Heart right ventricle (tissue), 16 donors: ENCODE measurements around the gene CRLF2. TPM values are rescaled to one million over a fixed set of nuclear protein-coding genes. Genes with fewer than 3 reads are reported as not detected.

Experiments used
- ATAC-seq, 8 donors: fragments of 200-7000 bp; cut with Tn5 transposase; one replicate each; pipeline ENCODE4 v1.9.1; 2020; ENCODE audit warnings: mild to moderate bottlenecking in 8 of 8, moderate library complexity in 8 of 8, moderate number of reproducible peaks in 1 of 8
- DNase-seq, 2 donors: peaks; one replicate each; pipeline ENCODE4 v3.0.0-alpha.2; 2020
- H3K27ac ChIP-seq, 10 donors: fragments of 200-600 bp; sonication (generic) in 2 of 10; one replicate each; pipeline versions ENCODE4 v1.5.0 to v1.8.0; 2020 to 2022; ENCODE audit warnings: mild to moderate bottlenecking in 3 of 10
- H3K27me3 ChIP-seq, 7 donors: fragments of 200-600 bp; one replicate each; pipeline ENCODE4 v1.8.0; 2021 to 2022; ENCODE audit warnings: mild to moderate bottlenecking in 2 of 7
- H3K36me3 ChIP-seq, 9 donors: fragments of 200-600 bp; sonication (generic) in 1 of 9; one replicate each; pipeline versions ENCODE4 v1.5.0 to v1.8.0; 2020 to 2022; ENCODE audit warnings: mild to moderate bottlenecking in 2 of 9
- H3K4me1 ChIP-seq, 9 donors: fragments of 200-600 bp; sonication (generic) in 1 of 9; one replicate each; pipeline versions ENCODE4 v1.5.0 to v1.8.0; 2020 to 2022; ENCODE audit warnings: mild to moderate bottlenecking in 4 of 9
- H3K4me3 ChIP-seq, 10 donors: fragments of 200-600 bp; sonication (generic) in 2 of 10; one replicate each; pipeline versions ENCODE4 v1.5.0 to v1.8.0; 2020 to 2022; ENCODE audit warnings: mild to moderate bottlenecking in 7 of 10, moderate library complexity in 2 of 10
- H3K9me3 ChIP-seq, 11 donors: fragments of 200-600 bp in 10 of 11; sonication (generic) in 2 of 11; one replicate each; pipeline versions ENCODE4 v1.5.0 to v1.8.0; 2013 to 2022; ENCODE audit warnings: mild to moderate bottlenecking in 2 of 11, control low read depth in 1 of 11, moderate library complexity in 1 of 11
- WGBS, 2 donors: extraction: QIAGEN DNeasy Blood & Tissue Kit; methylation state at CpG; one replicate each; pipeline ENCODE4 v1.1.7; 2013; ENCODE audit warnings: inconsistent platforms in 1 of 2; 5-methylcytosine and 5-hydroxymethylcytosine counted together
- intact Hi-C, 10 donors: fragments of 100-400 bp; cut with DNase I; formaldehyde crosslinking; loops; one replicate each; pipeline versions ENCODE4 v1.11.1 to v1.14.2; 2022
- polyA plus RNA-seq, 2 donors: library from polyadenylated mRNA; stranded (reverse); fragments of 200-250 nt; gene quantifications; one replicate each; pipeline ENCODE4 v1.2.3, GENCODE V29; 2013
- total RNA-seq, 10 donors: library from RNA; stranded (reverse); fragmentation: NEBNext Ultra II Directional in 3 of 10; extraction: Animal tissue kit (Norgen Biotek cat#: 25700) in 3 of 10; gene quantifications; one replicate each; pipeline versions ENCODE4 v1.2.1 to v1.2.4, GENCODE V29; 2021 to 2023
- TF ChIP-seq, protein P1 (sequence below), 9 donors: fragments of 200-600 bp; sonication (generic) in 2 of 9; IDR thresholded peaks; one replicate each; pipeline versions ENCODE4 v1.5.0 to v1.8.0; 2021 to 2022; ENCODE audit warnings: antibody characterized with exemption in 9 of 9, mild to moderate bottlenecking in 5 of 9, moderate library complexity in 1 of 9
- donor health status: Arrhythmogenic right ventricular cardiomyopathy.
- donor health status: ischemic (EF 13 %, LVEDD 7.1; RV severe dilation, severe dysfunction).
- donor health status: healthy with polysubstance abuse.
- donor health status: DM: no; HTN: yes; CAD: no.
- donor health status: DM: no; HTN: no; CAD: no.
- donor health status: ischemic (EF 25% LVEDD 6.9; RV normal size, moderate dysfunction).
- donor health status: ischemic (EF 25% LVEDD 5.7; RV mildly dilated, moderate dysfunction).
- donor health status: healthy.
- donor health status: DM: yes; HTN: yes; CAD: no.
- donor health status: Ischemic cardiomyopathy.
- donor health status: ischemic (EF 35%, LVEDD 5.7; RV mildly dilated, moderate dysfunction).
- donor health status: nonischemic (EF 11% LVEDD 7.7; RV severe dilation, severe dysfunction).
- donor health status: DM: yes; HTN: yes; CAD: no.
- donor health status: PGD.
- donor health status: ischemic (EF 29% LVEDD 5.4; RV normal size, mild dysfunction).
- donor health status: nonischemic (EF 23%, LVEDD 6.1; RV moderate dilation, normal function).

The CRLF2 gene
- total and polyA plus RNA-seq, 12 donors, result 0.07 to 0.51 (median 0.36) TPM; not detected in 7

DNA sequence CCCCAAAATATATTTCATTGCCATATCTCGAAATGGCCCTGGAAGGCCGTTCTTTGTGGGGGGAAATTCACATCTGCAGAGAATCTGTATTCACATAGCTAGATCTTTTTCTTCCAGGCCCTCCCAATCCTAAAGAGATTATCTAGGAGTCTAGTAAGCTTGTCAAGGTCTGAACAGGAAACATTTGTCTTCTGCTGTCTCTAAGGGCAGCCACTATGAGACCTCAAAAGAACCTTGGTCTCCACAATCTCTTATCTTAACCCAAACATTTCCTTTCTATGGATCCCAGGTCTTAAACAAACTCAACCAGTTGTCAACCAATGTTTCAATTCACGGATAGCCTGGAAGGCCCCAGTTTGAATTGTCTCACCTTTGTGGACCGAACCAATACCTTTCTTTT, 45.0 kb downstream of the CRLF2 start:
- 39 to 41% methylated on average over 4 of the region's 4 CpGs for WGBS, 2 donors

DNA sequence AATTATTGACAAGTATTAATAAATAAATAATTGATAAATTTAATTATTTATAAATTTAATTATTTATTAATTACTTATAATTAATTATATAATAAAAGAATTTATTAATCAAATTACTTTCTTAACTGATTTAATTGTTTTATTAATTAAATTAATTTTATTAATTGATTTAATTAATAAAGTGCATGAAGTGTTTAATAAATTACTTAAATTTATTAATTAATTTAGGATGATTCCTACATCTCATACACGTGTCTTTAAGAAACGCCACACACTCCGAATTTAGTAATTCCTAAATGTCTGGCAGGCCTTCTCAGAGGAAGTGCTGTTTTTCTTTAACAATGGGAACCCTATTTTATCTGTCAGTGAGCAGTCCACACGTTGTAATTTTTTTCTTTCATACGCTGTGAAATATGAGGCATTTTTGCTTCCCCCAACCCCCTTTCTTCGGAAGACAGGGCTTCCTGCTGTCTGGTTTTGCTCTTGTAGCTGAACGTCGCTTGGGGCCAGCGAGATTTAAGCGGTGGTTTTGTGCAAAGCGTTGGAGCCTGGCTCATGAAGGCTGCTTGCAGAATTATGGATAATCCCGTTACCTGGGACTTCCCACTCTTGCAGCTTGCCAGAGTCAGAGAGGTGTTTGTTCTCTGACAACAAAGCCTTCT, 46.8 kb downstream of the CRLF2 start:
- no peak overlapping the region for H3K4me3 ChIP-seq
- H3K27ac ChIP-seq, result no peak overlapping the region
- no peaks in the 10 kb centered on the region for H3K36me3 ChIP-seq
- intact Hi-C loops, result no loop called here
- TF ChIP-seq, protein P1, sequence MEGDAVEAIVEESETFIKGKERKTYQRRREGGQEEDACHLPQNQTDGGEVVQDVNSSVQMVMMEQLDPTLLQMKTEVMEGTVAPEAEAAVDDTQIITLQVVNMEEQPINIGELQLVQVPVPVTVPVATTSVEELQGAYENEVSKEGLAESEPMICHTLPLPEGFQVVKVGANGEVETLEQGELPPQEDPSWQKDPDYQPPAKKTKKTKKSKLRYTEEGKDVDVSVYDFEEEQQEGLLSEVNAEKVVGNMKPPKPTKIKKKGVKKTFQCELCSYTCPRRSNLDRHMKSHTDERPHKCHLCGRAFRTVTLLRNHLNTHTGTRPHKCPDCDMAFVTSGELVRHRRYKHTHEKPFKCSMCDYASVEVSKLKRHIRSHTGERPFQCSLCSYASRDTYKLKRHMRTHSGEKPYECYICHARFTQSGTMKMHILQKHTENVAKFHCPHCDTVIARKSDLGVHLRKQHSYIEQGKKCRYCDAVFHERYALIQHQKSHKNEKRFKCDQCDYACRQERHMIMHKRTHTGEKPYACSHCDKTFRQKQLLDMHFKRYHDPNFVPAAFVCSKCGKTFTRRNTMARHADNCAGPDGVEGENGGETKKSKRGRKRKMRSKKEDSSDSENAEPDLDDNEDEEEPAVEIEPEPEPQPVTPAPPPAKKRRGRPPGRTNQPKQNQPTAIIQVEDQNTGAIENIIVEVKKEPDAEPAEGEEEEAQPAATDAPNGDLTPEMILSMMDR (IDR thresholded peaks at IDR 0.05), result no peak
- H3K27me3 ChIP-seq, result peaks cover 0 to 29% (median 11%) of the 10 kb centered on the region in 7 donors
- ATAC-seq, result no peak
- peaks cover 0 to 4% (median 0%) of the 10 kb centered on the region in 9 donors for H3K4me1 ChIP-seq
- WGBS, 2 donors, result 20 to 26% methylated on average over 12 of the region's 12 CpGs
- no peak for DNase-seq
- H3K9me3 ChIP-seq, result no peaks in the 10 kb centered on the region

More for the DNA sequence above, 45.0 kb downstream of the CRLF2 start:
- intact Hi-C loops, result no loop called here
- TF ChIP-seq, protein P1 (IDR thresholded peaks at IDR 0.05), result no peak
- DNase-seq, result no peak
- no peaks in the 10 kb centered on the region for H3K36me3 ChIP-seq
- peaks cover 0 to 27% (median 11%) of the 10 kb centered on the region in 7 donors for H3K27me3 ChIP-seq
- no peak for ATAC-seq
- peaks cover 0 to 4% (median 0%) of the 10 kb centered on the region in 9 donors for H3K4me1 ChIP-seq
- H3K4me3 ChIP-seq, result no peak overlapping the region
- no peak overlapping the region for H3K27ac ChIP-seq
- no peaks in the 10 kb centered on the region for H3K9me3 ChIP-seq

DNA sequence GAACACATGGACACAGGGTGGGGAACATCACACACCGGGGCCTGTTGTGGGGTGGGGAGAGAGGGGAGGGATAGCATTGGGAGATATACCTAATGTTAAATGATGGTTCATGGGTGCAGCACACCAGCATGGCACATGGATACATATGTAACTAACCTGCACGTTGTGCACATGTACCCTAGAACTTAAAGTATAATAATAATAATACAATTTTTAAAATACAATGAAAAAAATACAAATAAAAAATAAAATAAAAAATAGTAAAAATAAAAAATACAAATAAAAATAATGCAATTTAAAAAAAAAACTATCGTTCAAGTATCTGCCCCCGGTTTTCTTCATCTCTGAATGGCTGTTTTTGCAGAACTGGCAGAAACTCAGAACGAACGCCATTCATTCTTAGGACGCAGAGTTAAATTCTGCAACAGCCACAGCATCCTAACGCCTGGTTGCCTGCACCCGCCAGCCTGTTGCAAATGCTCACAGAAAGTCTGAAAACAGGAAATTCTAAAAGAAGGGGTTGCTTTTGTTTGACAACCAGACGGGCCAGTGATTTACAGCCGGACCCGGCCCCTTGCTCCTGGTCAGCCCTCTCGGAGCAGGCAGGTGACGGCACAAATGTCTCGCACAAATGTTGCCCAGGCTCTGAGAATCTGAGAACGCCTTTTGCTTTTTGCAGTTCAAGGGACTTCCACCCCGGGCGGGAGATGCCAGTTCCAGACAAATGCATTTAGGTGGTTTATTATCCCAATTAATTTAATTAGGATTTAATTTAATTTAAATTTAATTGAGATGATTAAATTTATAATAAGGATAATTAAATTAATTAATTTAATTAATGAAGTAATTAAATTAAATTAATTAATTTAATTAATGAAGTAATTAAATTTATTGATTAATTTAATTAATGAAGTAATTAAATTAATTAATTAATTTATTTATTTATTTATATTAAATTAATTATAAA, 47.8 kb downstream of the CRLF2 start:
- ATAC-seq, result no peak
- TF ChIP-seq, protein P1 (IDR thresholded peaks at IDR 0.05), result no peak
- Histone ChIP-seq H3K4me1 (peaks cover 0 to 4% (median 0%) of the 10 kb centered on the region in 9 donors), H3K27ac (no peak overlapping the region), H3K9me3 (no peaks in the 10 kb centered on the region), H3K4me3 (no peak overlapping the region), H3K36me3 (no peaks in the 10 kb centered on the region), H3K27me3 (peaks cover 0 to 27% (median 11%) of the 10 kb centered on the region in 7 donors)
- intact Hi-C loops, result no loop called here
- DNase-seq, result no peak
- WGBS, 2 donors, result 35 to 37% methylated on average over 18 of the region's 18 CpGs

DNA sequence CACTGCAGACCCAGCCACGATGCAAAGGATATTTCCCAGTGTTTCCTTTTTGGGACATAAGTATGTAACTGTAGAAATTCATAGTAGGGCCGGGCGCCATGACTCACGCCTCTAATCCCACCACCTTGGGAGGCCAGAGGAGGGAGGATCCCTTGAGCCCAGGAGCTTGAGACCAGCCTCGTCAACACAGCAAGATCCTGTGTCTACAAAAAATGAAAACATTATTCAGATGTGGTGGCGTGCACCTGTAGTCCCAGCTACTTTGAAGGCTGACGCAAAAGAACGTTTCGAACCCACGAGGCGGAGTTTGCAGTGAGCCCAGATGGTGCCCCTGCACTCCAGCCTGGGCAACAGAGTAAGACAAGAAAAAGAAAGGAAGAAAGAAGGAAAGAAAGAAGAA, 49.2 kb downstream of the CRLF2 start:
- peaks cover 0 to 4% (median 0%) of the 10 kb centered on the region in 9 donors for H3K4me1 ChIP-seq
- intact Hi-C loops, result no loop called here
- no peaks in the 10 kb centered on the region for H3K9me3 ChIP-seq
- TF ChIP-seq, protein P1 (IDR thresholded peaks at IDR 0.05), result no peak
- H3K4me3 ChIP-seq, result no peak overlapping the region
- no peaks in the 10 kb centered on the region for H3K36me3 ChIP-seq
- ATAC-seq, result no peak
- peaks cover 0 to 27% (median 11%) of the 10 kb centered on the region in 7 donors for H3K27me3 ChIP-seq
- no peak overlapping the region for H3K27ac ChIP-seq
- WGBS, 2 donors, result 74 to 80% methylated on average over 11 of the region's 11 CpGs
- no peak for DNase-seq
